VCaP (cell line): ENCODE data around the gene TFEB.

Source experiments
- H3K27ac ChIP-seq: fragments of 450-650 bp; 2 replicates; pipeline ENCODE4 v1.5.1; 2017
- CTCF ChIP-seq: fragments of 450-650 bp; conservative IDR thresholded peaks from 2 replicates; pipeline ENCODE4 v1.5.1; 2017; ENCODE audit warnings: mild to moderate bottlenecking, moderate library complexity

Gene TFEB

DNA sequence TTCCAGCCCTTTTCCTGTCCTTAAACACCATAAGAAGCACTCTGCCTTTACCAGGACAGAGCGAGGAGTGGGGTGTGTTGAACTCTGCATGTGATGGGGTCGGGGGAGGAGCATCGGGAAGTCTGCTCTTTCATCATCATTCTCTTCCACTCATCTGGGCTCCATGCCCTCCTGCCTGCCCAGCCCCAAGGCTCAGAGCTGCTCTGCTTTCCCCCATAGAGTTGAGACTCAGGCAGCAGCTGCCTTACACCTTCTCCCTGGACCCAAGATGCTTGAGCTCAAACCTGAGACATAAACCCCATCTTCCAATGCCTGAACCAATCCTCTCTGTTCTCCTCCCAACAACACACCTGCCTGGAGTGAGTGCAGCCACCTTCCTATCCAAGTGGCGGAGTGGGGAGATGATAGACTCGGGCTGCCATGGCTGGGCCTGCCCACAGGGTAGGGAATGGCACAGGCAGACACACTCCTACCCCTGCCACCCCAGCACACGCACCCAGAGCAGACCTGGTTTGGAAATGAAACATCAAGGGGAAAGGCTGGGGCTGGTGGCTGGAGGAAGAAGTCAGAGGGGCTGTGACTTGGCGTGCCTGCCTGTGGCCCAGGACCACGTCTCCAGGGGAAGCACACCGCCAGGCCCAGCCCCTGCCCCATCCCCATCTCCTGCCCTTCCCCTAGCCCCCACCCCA lies 28.4 kb downstream of the TFEB start:
- H3K27ac ChIP-seq: no peak overlapping the region
- no peak for TF ChIP-seq CTCF

GRCh38 chr6:41705996-41706835 lies 29.2 kb downstream of the TFEB start:
- peak; percentile 53 for TF ChIP-seq CTCF
- no peak overlapping the region for H3K27ac ChIP-seq

GRCh38 chr6:41705311-41705995 lies 30.0 kb downstream of the TFEB start:
- H3K27ac ChIP-seq: no peak overlapping the region
- TF ChIP-seq CTCF: no peak

DNA sequence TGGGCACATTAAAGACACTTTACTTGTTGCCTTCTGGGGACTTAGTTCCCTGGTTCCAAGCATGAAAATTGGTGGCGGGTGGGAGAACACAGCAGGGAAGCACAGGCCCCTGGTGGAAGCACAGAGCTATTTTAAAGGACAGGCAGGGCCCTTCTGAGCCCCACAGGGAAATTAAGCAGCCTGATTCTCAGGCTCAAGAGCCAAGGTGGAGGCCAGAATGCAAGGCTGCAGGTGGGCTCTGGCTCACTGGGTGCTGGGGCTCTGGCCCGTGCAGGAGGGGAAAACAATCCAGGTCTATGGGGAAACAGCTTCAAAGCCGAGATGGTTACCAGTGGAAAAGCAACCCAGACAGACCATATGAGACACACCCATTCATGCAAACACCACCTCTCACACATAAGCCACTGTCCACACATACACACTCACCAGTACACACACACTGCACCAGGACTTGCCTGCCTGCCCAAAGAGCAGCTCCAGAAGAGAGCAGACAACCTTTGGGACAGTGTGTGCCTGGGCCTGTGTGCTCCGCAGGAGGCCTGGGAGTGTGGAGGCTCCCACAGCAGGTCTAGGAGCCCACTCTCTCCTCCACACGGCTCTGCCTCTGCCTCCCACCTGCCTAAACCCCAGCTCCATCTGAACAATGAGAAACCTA lies 30.6 kb downstream of the TFEB start:
- TF ChIP-seq CTCF: no peak
- no peak overlapping the region for H3K27ac ChIP-seq

DNA sequence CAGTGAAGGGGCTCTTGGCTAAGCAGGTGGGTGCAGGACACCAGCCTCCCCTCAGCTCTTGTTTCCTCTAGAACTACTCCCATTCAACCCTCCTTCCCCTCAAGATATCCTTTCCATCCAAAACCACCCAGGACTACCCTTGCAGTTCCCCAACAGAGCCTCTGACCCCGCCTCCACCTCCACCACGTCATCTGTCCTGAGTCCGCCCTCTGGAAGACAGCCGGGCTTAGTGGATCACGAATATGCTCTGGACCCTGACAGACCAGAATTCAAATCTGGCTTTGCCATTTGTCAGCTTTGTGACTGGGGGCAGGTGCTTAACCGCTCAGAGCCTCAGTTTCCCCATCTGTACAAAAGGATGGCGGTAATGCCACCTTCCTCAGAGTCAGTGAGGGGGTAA lies 31.4 kb downstream of the TFEB start:
- H3K27ac ChIP-seq: no peak overlapping the region

DNA sequence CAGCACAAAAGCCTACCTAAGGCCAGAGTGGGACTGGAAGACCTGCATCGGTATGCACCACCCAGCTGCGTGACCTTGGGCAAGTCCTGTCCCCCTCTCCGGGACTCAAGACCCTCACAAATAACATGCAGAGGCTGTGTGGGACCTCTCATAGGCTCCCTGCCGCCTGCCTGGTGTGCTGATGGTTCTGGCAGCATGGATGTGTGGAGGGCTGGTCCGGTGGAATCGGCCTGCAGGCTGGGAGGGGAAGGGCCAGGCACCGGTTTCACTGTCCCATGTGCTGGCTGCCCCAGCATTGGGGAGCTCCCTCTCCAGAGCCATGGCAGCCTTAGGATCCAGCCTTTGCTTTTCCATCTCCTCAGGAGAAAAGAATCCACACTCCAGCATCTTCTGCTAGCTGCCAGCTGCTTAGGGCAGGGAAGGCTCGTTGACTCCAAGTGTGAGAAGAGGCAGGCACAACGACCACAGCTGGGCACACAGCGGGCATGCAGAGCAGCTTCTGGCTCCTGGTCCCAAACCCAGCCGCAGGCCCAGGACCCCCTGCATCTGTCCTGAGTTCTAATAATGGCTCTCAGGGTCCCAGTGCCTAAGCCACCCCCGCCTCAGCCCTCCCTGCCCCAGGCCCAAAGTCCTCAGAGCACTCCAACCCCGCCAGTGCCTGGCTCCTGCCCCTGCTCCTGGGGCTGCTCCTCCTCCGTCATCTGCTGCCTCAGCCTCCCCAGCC lies 32.5 kb downstream of the TFEB start:
- TF ChIP-seq CTCF: no peak
- no peak overlapping the region for H3K27ac ChIP-seq

More for the DNA sequence above, 31.4 kb downstream of the TFEB start:
- TF ChIP-seq CTCF: no peak
